ENCODE data around the gene PNPLA7.
"Not testable (repeated sequence)": the region's sequence is repeated elsewhere in the genome, so short reads cannot be mapped to it uniquely, and the experiment has no call there.

Gene PNPLA7

GRCh38 chr9:137511758-137512463, 38.3 kb downstream of the PNPLA7 start:
- no peak for TF ChIP-seq CTCF (IDR thresholded peaks at IDR 0.05; ENCODE audit: control insufficient read depth, extremely low read depth, insufficient read depth)
- no peak overlapping the region for H3K4me3 ChIP-seq (ENCODE audit: low read depth, low read length)
- DNase-seq (ENCODE audit: low read depth): no peak

GRCh38 chr9:137511126-137511525, 39.1 kb downstream of the PNPLA7 start:
- not testable (repeated sequence) for H3K4me3 ChIP-seq (ENCODE audit: low read depth, low read length)

GRCh38 chr9:137509198-137509597, 41.0 kb downstream of the PNPLA7 start:
- H3K4me3 ChIP-seq (ENCODE audit: low read depth, low read length): no peak overlapping the region
- TF ChIP-seq CTCF (IDR thresholded peaks at IDR 0.05; ENCODE audit: control insufficient read depth, extremely low read depth, insufficient read depth): no peak

More at GRCh38 chr9:137511126-137511525, 39.1 kb downstream of the PNPLA7 start:
- DNase-seq (ENCODE audit: low read depth): not testable (repeated sequence)

GRCh38 chr9:137506702-137507171, 43.5 kb downstream of the PNPLA7 start:
- DNase-seq (ENCODE audit: low read depth): no peak
- H3K4me3 ChIP-seq (ENCODE audit: low read depth, low read length): no peak overlapping the region
- no peak for TF ChIP-seq CTCF (IDR thresholded peaks at IDR 0.05; ENCODE audit: control insufficient read depth, extremely low read depth, insufficient read depth)

More at GRCh38 chr9:137509198-137509597, 41.0 kb downstream of the PNPLA7 start:
- no peak for DNase-seq (ENCODE audit: low read depth)

GRCh38 chr9:137506274-137506673, 43.9 kb downstream of the PNPLA7 start:
- no peak for DNase-seq (ENCODE audit: low read depth)

GRCh38 chr9:137505421-137506140, 44.6 kb downstream of the PNPLA7 start:
- no peak for DNase-seq (ENCODE audit: low read depth)
- no peak for TF ChIP-seq CTCF (IDR thresholded peaks at IDR 0.05; ENCODE audit: control insufficient read depth, extremely low read depth, insufficient read depth)
- H3K4me3 ChIP-seq (ENCODE audit: low read depth, low read length): no peak overlapping the region

More at GRCh38 chr9:137506274-137506673, 43.9 kb downstream of the PNPLA7 start:
- TF ChIP-seq CTCF (IDR thresholded peaks at IDR 0.05; ENCODE audit: control insufficient read depth, extremely low read depth, insufficient read depth): no peak
- H3K4me3 ChIP-seq (ENCODE audit: low read depth, low read length): no peak overlapping the region

GRCh38 chr9:137504432-137504777, 45.8 kb downstream of the PNPLA7 start:
- TF ChIP-seq CTCF (IDR thresholded peaks at IDR 0.05; ENCODE audit: control insufficient read depth, extremely low read depth, insufficient read depth): no peak

More at GRCh38 chr9:137504432-137504777, 45.8 kb downstream of the PNPLA7 start:
- H3K4me3 ChIP-seq (ENCODE audit: low read depth, low read length): no peak overlapping the region
- no peak for DNase-seq (ENCODE audit: low read depth)

Measured in LNCaP clone FGC (cell line).